Tibial artery (tissue), 4 donors: ENCODE data around the gene CAMTA1.

Experiments used
- DNase-seq, 2 donors: peaks; one replicate each; pipeline ENCODE4 v3.0.0-alpha.2; 2019
- H3K27ac ChIP-seq, 2 donors: fragments of 200-600 bp; sonication (generic) in 1 of 2; 1 replicate in 1 of 2; 2 replicates in 1 of 2; pipeline ENCODE4 v1.5.1; 2018 to 2019; ENCODE audit warnings: mild to moderate bottlenecking in 1 of 2
- H3K27me3 ChIP-seq, 2 donors: fragments of 200-600 bp; sonication (generic) in 1 of 2; one replicate each; pipeline versions ENCODE4 v1.5.1 to v1.6.0; 2016 to 2019
- H3K36me3 ChIP-seq, 3 donors: fragments of 200-600 bp; sonication (generic) in 2 of 3; one replicate each; pipeline ENCODE4 v1.5.1; 2016 to 2019; ENCODE audit warnings: mild to moderate bottlenecking in 2 of 3
- H3K4me1 ChIP-seq, 4 donors: fragments of 200-600 bp; sonication (generic) in 2 of 4; 1 replicate in 3 of 4; 2 replicates in 1 of 4; pipeline ENCODE4 v1.5.1; 2016 to 2019
- H3K4me3 ChIP-seq, 2 donors: fragments of 200-600 bp; sonication (generic) in 1 of 2; 1 replicate in 1 of 2; 2 replicates in 1 of 2; pipeline ENCODE4 v1.5.1; 2018 to 2019; ENCODE audit warnings: mild to moderate bottlenecking in 2 of 2
- H3K9me3 ChIP-seq, 3 donors: fragments of 200-600 bp; sonication (generic) in 1 of 3; one replicate each; pipeline ENCODE4 v1.5.1; 2016 to 2019
- intact Hi-C: fragments of 100-400 bp; cut with DNase I; formaldehyde crosslinking; loops from one replicate; pipeline ENCODE4 v1.15.0; 2023; ENCODE audit warnings: low total_unique reads
- TF ChIP-seq, protein P1 (sequence below), 2 experiments: fragments of 200-600 bp in 1 of 2; fragments of 450-650 bp in 1 of 2; IDR thresholded peaks; one replicate each; pipeline ENCODE4 v1.5.1; 2017 to 2019; ENCODE audit warnings: antibody characterized with exemption in 2 of 2, mild to moderate bottlenecking in 1 of 2, moderate library complexity in 1 of 2

Gene CAMTA1

GRCh38 chr1:7679873-7680206 lies 894.6 kb downstream of the CAMTA1 start:
- Histone ChIP-seq H3K4me1 (peaks cover 0 to 18% (median 12%) of the 10 kb centered on the region in 4 donors), H3K27ac (no peak overlapping the region), H3K4me3 (peak overlapping the region; percentile 62 to 64), H3K36me3 (no peaks in the 10 kb centered on the region), H3K9me3 (no peaks in the 10 kb centered on the region), H3K27me3 (peaks cover 0 to 6% of the 10 kb centered on the region in 2 donors)
- TF ChIP-seq, protein P1, sequence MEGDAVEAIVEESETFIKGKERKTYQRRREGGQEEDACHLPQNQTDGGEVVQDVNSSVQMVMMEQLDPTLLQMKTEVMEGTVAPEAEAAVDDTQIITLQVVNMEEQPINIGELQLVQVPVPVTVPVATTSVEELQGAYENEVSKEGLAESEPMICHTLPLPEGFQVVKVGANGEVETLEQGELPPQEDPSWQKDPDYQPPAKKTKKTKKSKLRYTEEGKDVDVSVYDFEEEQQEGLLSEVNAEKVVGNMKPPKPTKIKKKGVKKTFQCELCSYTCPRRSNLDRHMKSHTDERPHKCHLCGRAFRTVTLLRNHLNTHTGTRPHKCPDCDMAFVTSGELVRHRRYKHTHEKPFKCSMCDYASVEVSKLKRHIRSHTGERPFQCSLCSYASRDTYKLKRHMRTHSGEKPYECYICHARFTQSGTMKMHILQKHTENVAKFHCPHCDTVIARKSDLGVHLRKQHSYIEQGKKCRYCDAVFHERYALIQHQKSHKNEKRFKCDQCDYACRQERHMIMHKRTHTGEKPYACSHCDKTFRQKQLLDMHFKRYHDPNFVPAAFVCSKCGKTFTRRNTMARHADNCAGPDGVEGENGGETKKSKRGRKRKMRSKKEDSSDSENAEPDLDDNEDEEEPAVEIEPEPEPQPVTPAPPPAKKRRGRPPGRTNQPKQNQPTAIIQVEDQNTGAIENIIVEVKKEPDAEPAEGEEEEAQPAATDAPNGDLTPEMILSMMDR (IDR thresholded peaks at IDR 0.05): no peak
- intact Hi-C loops: no loop called here
- DNase-seq: no peak

- Histone ChIP-seq H3K36me3 (no peaks in the 10 kb centered on the region), H3K27ac (no peak overlapping the region)
- intact Hi-C loops: no loop called here
Observed at GRCh38 chr1:7680207-7680954, 895.1 kb downstream of the CAMTA1 start.

DNA sequence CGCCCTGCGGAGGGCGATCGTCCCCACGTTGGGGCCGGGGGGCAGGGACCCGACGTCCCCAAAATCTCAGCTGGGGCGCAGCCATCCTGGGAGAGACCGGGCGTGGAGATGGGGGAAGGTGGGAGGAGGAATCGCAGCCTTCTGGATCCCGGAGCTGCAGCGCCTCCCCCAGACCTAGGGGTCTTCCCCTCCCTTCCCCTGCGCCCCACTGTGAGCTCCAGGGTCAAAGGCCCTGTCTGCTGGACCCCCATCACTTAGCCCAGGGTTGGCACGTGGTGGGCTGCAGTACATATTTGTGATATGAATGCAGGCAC lies 895.7 kb downstream of the CAMTA1 start:
- intact Hi-C loops: no loop called here
- DNase-seq: no peak
- H3K9me3 ChIP-seq: no peaks in the 10 kb centered on the region
- H3K27me3 ChIP-seq: peaks cover 0 to 15% of the 10 kb centered on the region in 2 donors
- H3K4me1 ChIP-seq: peaks cover 0 to 18% (median 12%) of the 10 kb centered on the region in 4 donors
- TF ChIP-seq, protein P1 (IDR thresholded peaks at IDR 0.05): no peak
- H3K36me3 ChIP-seq: no peaks in the 10 kb centered on the region
- peak overlapping the region; percentile 62 to 64 for H3K4me3 ChIP-seq
- H3K27ac ChIP-seq: no peak overlapping the region

More at GRCh38 chr1:7680207-7680954, 895.1 kb downstream of the CAMTA1 start:
- DNase-seq: no peak
- Histone ChIP-seq H3K9me3 (no peaks in the 10 kb centered on the region), H3K27me3 (peaks cover 0 to 9% of the 10 kb centered on the region in 2 donors), H3K4me3 (peak overlapping the region; percentile 62 to 64), H3K4me1 (peaks cover 0 to 18% (median 12%) of the 10 kb centered on the region in 4 donors)
- TF ChIP-seq, protein P1 (IDR thresholded peaks at IDR 0.05): no peak

GRCh38 chr1:7681401-7681800 lies 896.1 kb downstream of the CAMTA1 start:
- H3K36me3 ChIP-seq: no peaks in the 10 kb centered on the region
- H3K4me1 ChIP-seq: peaks cover 0 to 18% (median 12%) of the 10 kb centered on the region in 4 donors
- H3K4me3 ChIP-seq: no peak overlapping the region
- peaks cover 0 to 18% of the 10 kb centered on the region in 2 donors for H3K27me3 ChIP-seq
- TF ChIP-seq, protein P1 (IDR thresholded peaks at IDR 0.05): no peak
- DNase-seq: no peak
- intact Hi-C loops: no loop called here
- no peak overlapping the region for H3K27ac ChIP-seq
- no peaks in the 10 kb centered on the region for H3K9me3 ChIP-seq

GRCh38 chr1:7683521-7683920 lies 898.3 kb downstream of the CAMTA1 start:
- intact Hi-C loops: no loop called here
- no peaks in the 10 kb centered on the region for H3K36me3 ChIP-seq
- peaks cover 0 to 18% of the 10 kb centered on the region in 2 donors for H3K27me3 ChIP-seq
- peaks cover 0 to 18% (median 12%) of the 10 kb centered on the region in 4 donors for H3K4me1 ChIP-seq
- no peaks in the 10 kb centered on the region for H3K9me3 ChIP-seq
- TF ChIP-seq, protein P1 (IDR thresholded peaks at IDR 0.05): no peak
- H3K4me3 ChIP-seq: no peak overlapping the region
- no peak for DNase-seq
- H3K27ac ChIP-seq: no peak overlapping the region
